Left hindlimb (tissue), 1 donor: ENCODE data around the gene ZNF618.

ENCODE experiments used
- DNase-seq: peaks from one replicate; pipeline ENCODE4 v3.0.0-alpha.2; 2018

Gene ZNF618

DNA sequence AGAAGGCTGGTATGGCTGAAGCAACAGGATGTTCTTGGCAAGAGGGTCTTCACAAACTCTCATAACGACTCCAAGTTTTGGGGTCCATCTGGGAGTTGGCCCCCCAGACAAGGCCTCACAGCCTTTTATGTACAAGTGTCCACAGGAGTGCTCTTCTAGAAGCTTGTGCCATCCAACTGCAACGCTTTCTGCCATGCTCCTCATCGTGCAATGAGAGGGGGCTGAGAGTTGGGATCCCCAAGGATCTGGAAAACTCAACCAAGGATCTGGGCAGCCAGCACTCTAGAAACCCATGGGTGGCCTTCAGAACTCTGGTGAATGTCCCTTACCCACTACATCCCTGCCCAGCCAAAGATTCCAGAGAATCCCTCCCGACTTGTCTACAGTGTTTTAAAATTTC, 210.5 kb downstream of the ZNF618 start:
- DNase-seq, result no peak

DNA sequence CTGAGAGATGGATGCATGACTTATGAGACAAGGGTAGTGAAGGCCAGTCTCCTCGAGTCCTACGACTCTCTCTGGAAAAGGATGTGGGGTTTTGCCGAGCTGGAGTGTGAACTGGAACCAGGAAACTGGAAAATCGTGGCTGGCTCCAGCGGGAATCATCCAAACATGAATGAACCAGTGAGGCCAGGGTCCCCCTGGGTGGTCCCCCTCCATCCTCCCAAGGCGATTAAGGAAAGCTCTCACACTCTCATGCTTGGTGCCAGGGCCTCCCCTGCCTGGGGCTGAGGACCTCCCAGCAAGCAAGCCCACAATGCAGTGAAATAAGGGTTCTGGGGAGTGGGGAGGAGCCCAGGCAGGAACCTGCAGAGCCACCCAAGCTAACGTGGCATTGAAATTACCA, 211.6 kb downstream of the ZNF618 start:
- DNase-seq, result no peak

DNA sequence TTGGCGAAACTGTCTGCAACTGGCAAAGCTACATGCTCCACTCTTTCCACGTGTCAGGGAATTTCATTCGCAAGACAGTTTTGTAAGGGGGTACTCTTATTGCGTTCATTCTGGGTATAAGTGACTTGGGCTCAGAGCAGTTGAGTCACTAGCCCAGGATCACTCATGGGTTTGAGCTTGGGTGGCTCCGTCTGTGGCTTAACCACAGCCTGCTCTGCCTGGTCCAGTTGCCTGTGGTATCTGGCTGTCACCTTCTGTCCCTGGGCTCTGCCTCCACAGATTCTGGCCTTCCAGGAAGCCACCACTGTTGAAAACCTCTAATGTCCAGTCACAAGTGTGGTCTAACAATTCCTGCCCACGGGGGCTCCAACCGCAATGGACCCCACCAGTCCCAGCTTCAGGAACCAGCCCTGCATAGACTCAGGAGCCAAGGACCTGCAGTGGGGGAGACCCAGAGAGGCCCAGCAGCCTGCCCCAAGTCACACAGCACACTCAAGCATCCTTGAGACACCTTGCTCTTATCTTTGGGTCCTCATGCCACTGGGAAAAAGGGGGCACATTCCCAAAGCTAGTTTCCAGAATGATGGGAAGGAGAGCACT, 212.6 kb downstream of the ZNF618 start:
- DNase-seq, result no peak

DNA sequence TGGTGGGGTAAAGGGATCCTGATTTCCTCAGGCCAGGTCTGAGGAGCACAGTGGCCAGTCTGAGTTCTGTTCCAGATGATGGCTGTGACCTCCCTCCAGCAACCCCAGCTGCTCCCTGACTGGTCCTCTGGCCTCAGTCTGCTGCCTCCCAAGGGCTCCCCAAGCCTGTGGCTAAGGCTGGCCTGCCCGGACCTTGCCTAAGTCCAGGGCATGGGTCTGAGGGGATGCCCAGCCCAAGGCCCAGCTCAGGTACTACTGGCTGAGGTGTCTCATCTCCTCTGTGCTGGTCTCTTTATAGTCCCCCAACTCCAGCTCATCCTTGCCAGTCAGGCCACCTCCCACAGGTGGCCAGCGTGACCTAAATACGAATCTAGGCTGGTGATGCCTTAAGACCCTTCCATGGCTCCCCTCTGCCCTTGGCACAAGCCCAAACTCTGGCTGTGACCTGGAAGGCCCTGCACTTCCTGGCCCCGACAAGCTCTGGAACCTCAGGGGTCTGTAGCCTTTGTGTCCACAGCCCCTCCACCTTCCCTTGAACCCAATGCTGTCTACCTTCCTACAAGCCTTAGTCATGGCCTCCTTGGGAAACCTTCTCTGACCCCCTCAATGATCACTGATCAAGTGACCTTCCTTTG, 213.2 kb downstream of the ZNF618 start:
- no peak for DNase-seq

DNA sequence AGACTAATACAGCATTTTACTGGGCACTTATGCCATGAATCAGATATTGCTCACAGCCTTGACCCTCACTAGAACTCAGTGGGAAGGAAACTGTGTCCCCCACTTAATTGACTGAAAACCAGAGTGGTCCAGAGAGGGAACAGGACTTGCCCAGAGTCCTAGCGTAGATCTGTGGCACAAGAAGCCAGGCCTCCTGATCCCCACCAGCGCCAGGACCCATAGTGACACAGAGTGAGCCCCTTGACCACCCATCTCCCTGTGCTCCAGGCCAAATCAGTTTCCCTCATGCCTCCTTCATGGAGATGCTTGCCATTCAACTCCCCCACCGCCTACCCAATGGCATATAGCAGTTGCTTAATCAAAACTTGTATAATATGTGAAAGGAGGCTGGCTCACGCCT, 214.7 kb downstream of the ZNF618 start:
- DNase-seq, result no peak

DNA sequence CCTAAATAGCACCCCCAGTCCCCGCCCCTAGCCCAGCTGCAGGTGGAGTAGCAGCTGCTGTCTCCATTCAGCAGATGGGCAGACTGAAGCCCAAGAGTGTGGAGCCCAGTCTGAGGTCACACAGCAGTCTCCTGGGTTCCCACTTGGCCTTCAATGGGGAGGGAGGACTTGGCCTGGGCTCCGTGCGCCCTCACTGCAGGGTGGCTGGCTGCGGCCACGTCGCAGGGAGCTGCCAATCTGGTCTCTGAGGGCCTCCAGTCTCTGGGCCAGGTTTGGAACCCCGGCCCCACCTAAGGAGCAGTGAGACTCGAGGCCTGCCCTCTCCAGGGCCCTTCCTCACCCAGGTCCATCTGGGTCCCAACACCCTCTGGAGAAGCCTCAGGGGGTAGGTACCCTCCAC, 215.6 kb downstream of the ZNF618 start:
- DNase-seq, result no peak

DNA sequence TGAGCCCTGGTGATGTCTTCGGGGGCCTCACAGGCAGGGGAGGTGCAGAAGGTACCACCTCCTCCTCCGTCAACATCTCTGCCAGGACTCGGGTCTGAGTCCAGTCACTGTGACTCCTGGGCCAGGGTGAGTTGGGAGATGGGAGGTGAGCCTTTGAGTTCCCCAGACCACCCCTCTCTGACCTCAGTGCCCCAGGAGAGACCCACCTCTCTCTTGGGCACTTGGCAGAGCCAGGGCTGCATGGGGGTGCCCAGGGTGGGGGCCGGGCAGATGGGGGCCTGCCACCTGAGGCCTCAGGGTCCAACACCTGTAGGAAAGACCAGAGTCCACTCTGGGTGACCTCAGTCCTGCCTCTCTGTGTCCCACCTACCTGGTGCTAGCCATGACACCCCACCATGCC, 216.2 kb downstream of the ZNF618 start:
- peak; percentile 10 for DNase-seq

DNA sequence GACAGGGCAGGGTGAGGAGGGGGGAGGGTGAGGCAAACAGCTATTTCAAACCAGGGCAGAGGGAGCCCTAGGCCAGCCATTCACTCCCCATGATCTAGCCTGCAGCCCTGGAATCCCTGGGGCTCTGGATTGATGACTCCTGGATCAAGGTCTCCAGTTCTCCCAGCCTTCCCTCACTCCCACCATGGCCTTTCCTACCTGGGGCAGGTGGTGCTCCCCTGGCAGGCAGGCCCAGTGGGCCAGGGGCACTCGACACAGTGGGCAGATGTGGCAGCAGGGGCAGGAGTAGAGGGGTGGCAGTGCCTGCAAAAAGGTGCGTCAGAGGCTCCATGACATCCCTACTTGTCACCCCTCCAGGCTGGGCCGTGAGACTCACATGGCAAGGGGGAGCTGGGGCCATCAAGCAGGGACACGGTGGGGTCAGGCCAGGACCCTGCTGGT, 216.9 kb downstream of the ZNF618 start:
- DNase-seq, result no peak

DNA sequence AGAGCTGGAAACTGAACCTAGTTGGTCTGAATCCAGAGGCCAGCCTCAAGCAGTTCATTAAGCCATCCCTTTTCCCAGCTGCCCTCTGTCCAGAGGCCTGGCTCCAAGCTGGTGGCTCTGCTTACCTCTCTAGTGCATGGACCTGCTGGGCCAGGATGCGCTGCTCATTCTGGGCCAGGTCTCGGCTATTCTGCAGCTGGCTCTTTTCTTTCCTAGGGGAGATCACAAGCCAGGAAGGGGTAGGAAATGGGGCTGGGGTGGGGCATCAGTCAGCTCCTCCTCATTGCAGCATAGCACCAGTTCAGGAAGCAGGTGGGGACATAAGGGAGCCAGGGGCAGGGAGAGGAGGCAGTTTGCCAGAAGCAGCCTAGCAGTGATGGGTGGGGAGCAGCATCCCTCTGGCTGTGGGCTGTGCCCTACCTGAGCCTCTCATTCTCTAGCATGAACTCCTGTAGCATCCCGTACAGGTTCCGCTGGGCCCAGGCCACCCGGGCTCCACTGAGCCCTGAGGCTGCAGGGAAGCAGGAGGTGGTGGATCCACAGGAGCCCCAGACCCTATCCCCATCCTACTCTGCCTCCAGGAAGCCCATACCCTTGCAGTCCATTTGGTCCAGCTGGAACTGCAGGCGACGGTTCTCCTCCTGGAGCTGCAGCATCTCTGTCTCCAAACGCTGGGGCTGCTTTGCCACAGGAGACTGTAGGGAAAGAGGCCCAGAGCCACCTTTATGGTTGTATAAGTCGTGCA, 217.8 kb downstream of the ZNF618 start:
- DNase-seq, result peak; percentile 10

DNA sequence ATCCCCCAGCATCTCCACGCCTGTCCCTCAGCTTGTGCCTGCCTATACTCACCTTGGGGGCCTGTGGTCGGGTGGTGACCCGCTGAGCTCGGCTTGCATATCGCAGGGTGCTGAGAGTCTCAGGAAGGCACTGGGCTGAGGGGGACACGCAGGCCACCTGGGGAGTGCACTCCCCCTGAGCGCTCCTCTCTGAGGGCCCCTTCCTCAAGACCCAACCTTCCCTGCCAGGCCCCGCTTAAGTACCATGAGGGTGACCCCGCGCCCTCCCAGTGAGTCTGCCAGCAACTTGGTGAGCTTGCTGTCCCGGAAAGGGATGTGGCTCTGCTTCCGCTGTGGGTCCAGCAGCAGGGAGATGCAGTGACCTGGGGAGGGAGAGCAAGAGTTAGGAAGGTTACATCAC, 218.9 kb downstream of the ZNF618 start:
- peak; percentile 15 for DNase-seq

DNA sequence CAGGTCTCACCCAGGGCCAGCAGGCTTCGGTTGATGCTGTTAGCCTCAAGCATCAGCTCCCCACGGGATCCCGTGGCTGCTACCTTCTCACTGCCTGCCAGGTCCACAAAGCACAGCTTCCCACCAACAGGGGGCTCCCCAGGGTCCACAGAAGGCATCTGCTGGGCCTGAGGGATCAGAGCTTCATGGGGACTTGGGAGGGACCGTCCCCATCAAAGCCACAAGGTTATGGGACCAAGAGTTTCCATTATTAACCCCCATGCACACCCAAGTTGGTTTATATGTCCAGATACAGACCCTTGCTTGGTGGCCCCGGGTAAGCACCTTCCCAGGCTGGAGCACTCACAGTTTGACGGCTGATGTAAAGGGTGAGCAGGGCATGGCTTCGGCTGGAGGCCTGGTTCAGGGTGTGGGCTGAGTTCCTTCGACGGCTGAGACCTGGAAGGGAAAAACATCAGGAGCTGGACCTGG, 220.0 kb downstream of the ZNF618 start:
- peak; percentile 20 for DNase-seq

DNA sequence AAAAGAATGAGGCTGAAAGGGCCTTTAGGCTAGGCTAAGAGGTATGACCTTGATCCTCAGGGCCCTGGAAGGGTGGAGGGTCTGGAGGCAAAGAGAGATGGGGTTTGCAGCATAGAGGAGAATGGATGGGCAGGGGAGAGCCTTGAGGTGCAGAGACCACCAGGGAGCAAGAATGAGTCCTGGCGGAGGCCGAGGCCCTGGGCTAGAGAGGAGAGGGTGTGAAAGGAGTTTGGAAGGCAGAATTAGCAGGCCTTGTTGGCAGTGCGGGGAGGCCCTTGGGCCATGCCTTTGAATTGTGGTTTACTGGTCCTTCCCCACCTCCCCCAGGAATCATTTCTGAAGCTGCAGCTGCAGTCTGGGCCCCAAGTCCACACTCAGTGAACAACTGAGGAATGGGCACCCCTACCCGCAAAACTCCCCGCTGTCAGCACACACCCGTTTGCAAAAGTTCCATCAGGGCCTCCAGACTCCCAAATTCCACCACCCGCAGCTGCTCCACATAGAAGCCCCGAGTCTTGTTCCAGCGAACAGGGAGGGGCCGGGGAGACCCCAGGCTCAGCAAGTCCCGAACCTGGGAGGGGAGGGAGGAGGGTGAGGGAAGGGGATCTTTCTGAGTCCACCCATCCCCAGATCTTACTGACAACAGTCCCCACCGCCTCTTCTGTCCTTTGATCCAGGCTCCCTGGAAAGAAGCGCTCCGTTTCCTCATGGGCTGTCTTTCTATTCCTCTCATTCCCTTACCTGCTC, 220.9 kb downstream of the ZNF618 start:
- peak; percentile 38 for DNase-seq

DNA sequence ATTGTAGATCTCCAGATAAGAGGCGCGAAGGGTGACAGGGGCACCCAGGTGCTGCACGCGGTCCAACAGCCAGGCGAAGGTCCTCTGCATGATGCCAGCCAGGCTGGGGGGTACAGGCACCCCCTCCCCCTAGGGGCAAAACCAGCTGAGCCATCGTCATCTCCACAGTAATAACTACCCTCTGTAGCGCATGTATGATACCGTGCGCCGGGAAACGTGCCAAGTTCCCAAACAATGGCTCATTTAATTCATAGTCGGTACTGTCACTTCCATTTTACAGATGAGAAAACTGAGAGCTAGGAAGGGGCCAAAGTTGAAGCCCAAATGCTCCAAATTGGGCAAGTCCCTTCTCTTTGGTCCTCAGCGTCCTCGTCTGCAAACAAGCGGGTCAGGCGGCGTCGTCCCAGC, 221.5 kb downstream of the ZNF618 start:
- DNase-seq, result peak; percentile 38

DNA sequence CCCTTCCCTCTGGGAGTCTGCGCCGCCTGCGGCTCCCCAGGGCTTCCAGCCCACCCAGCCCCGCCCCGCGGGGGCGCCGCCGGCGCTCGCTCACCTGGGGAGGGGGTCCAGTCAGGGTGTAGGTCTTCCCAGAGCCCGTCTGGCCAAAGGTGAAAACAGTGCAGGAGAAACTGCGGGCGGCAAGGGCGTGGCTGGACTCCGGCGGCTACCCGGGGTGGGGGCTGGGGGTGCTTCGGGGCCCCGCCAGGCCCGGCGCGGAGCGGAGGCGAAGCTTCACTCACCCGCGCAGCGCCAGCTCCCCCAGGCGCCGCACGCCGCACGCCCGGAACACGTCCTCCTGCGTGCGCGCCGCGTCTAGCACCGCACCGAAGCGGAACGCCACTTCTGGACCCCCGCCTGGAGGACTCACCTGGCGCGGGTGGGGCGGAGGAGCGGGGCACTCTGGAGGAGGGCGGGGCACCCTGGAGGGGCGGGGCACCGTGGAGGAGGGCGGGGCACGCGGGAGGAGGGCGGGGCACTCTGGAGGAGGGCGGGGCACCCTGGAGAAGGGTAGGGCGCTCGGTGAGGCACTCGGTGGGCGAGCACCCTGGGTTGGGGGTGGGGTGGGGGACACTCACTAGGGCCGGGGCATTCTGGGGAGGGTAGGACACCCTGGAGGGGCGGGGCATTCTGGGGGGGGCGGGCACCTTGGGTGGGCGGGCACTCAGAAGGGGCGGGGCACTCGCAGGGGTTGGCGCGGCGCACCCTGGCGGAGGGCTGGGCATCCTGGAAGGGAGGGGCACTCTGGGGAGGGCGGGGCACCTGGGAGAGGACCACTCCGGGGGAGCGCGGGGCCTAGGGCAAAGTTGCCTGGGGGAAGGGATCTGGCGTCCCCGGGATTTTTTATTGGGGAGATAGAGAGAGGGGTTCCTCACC, 222.2 kb downstream of the ZNF618 start:
- peak; percentile 48 for DNase-seq

DNA sequence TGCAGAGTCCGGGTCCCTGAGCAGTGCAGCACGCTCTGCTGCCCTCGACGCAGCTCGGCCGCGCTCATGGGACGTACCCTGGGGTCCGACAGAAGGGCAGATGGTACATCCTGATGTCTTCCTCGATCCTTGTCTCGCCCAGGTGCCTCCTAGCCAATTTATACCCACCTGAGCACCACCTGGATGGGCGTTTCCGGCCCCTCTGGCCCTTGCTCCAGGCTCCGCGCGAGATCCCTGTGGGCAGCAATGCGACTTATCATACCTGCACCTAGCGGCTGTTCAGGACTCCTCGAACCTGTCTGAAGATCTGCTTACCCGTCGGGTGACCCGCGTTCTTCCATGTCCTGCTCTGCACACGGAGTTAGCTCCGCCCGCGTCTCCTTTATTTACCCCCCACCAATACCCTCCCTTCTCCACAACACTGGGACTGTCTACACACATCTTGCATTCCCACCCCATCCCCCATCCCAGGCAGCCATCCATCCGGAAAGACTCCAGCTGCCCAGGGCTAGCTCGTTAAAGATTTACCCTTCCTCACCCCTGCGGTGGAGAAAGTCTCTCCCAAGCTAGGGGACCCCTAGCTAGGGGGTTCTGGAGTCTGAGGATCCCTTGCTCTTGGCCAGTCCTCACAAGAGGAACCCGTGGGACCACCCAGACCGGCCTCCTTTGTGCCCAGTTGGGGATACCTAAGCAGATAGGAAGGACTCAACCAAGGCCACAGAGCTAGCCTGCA, 223.0 kb downstream of the ZNF618 start, which contains the start of gene KIF12:
KIF12 (minus strand) TSS at position 357 of the 733 bp plus-strand sequence; CDS start at position 341, 16 bp downstream.
- peak; percentile 32 for DNase-seq

DNA sequence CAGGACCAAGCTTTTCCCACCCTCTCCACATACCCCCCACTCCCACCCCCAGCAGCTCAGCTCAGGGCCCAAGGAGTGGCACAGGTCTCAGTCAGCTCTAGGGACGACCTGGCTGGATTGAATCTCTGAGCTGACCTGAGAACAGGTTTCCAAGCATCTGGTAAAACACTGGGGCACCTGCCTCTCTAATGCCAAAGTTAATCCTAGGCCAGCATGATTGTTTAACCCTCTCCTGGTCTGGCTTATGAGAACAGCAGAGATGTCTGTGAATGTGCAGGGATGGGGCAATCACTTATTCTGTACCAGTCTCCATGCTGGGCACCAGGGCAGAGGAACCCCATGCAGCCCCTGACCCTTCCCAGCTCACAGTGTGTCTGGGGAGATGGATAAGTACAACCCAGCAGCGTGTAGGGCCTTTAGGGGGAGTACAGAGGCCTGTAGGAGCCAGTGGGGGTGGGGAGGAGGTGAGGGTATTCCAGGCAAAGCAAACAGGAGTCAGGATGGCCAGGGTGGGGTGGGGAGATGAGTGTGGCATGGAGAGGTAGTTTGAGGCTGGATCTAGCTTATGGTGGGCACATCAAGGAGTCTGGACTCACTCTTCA, 223.7 kb downstream of the ZNF618 start:
- DNase-seq, result peak; percentile 28

DNA sequence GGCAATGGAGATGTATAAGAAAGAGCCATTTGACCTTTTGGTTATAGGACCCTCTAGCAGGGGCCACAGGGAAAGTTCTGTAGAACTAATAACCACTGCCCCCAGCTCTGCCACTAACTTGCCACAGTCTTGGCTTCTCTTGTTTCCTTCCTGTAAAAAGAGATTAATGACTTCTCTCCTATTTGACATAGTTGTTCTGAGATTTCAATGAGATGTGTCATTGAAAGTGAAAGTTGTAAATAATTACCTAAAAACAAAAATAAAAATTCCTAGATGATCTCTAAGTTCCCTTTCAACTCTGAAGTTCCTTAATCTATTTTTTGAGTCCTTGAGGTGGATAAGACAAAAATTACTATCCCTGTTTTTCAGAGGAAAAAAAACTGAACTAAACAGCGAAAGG, 224.4 kb downstream of the ZNF618 start:
- DNase-seq, result peak; percentile 8

DNA sequence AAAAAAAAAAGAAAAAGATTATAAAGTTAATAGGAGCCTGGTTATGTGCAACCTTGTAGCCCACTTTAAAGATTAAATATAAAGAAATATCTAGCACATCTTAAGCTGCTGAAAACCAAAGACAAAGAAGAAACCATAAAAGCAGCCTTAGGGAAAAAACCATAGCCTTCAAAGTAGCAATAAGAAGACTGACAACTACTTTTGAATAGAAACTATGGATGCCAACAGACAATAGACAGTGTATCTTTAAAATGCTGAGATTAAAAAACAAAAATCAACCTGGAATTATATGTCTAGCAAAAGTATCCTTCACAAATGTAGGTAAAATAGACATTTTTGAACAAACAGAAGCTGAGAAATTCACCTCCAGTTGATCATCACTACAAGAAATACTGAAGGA, 226.4 kb downstream of the ZNF618 start:
- DNase-seq, result no peak

DNA sequence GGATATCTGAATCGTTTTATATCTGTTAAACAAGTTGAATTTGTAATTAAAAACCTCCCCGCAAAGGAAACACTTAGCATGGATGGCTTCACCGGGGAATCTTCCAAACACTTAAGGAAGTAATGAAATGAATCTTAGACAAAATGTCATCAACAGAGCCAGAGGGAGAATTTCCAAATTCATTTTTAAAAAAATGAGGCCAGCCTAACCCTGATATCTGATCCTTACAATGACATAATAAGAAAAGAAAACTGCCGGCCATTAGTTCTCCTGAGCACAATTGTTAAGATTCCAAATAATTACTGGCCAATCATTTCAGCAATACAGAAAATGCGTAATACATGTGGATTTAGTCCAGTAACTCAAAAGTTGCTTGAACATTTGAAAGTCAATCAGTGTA, 229.1 kb downstream of the ZNF618 start:
- DNase-seq, result no peak
